Ovary (tissue), 9 donors: ENCODE measurements around the gene CHRM5. TPM values are rescaled to one million over a fixed set of nuclear protein-coding genes. Genes with fewer than 3 reads are reported as not detected.
"Not testable (repeated sequence)": the region's sequence is repeated elsewhere in the genome, so short reads cannot be mapped to it uniquely, and the experiment has no call there.

Experiments used
- DNase-seq, 5 donors: peaks; one replicate each; pipeline ENCODE4 v3.0.0-alpha.2; 2019 to 2020
- H3K27ac ChIP-seq, 2 donors: fragments of 200-600 bp; one replicate each; pipeline versions ENCODE4 v1.5.1 to v1.8.0; 2019 to 2022
- H3K27me3 ChIP-seq: fragments of 200-600 bp; one replicate; pipeline ENCODE4 v1.8.0; 2022
- H3K36me3 ChIP-seq: fragments of 200-600 bp; sonication (generic); one replicate; pipeline ENCODE4 v1.5.1; 2019
- H3K4me1 ChIP-seq: one replicate; pipeline ENCODE4 v1.8.1; 2013; ENCODE audit warnings: mild to moderate bottlenecking, moderate library complexity; ENCODE audit not compliant: insufficient read depth
- H3K4me3 ChIP-seq: fragments of 200-600 bp; sonication (generic); one replicate; pipeline ENCODE4 v1.5.1; 2017
- H3K9me3 ChIP-seq, 2 donors: fragments of 200-600 bp in 1 of 2; sonication (generic) in 1 of 2; one replicate each; pipeline versions ENCODE4 v1.5.1 to v1.8.1; 2013 to 2019; ENCODE audit warnings: mild to moderate bottlenecking in 1 of 2, moderate library complexity in 1 of 2
- EP300 ChIP-seq: sonication (generic); formaldehyde crosslinking; IDR thresholded peaks from one replicate; pipeline ENCODE4 v1.6.1; 2017; ENCODE audit warnings: antibody characterized with exemption
- POLR2A ChIP-seq: fragments of 450-650 bp; IDR thresholded peaks from one replicate; pipeline ENCODE4 v1.6.1; 2017; ENCODE audit warnings: antibody characterized with exemption, mild to moderate bottlenecking, moderate library complexity
- WGBS, 3 donors: extraction: QIAGEN DNeasy Blood & Tissue Kit in 1 of 3; methylation state at CpG; one replicate each; pipeline versions ENCODE4 v1.1.5 to v1.1.7; 2013 to 2017; 5-methylcytosine and 5-hydroxymethylcytosine counted together
- intact Hi-C, 4 donors: fragments of 100-400 bp; cut with DNase I; formaldehyde crosslinking; loops; one replicate each; pipeline versions ENCODE4 v1.11.0 to v1.15.1; 2022 to 2023
- polyA plus RNA-seq, 2 donors: library from polyadenylated mRNA; stranded (reverse); fragments of 200-250 nt in 1 of 2; fragments of 350-450 nt in 1 of 2; fragmentation: Illumina TruSeq in 1 of 2; extraction: RNeasy Lipid Tissue Mini Kit (QIAGEN cat#74804) in 1 of 2; gene quantifications; one replicate each; pipeline ENCODE4 v1.2.3, GENCODE V29; 2013 to 2014
- total RNA-seq, 7 donors: library from RNA; depleted of rRNA in 2 of 7; stranded (reverse); fragments of >200 nt in 2 of 7; fragmentation: NEBNext Ultra II Directional in 3 of 7; extraction: Animal tissue kit (Norgen Biotek cat#: 25700) in 3 of 7; gene quantifications; one replicate each; pipeline versions ENCODE4 v1.1.0 to v1.2.4, GENCODE V29; 2016 to 2023
- TF ChIP-seq, protein P1 (sequence below), 3 donors: fragments of 450-650 bp in 2 of 3; fragments of 200-600 bp in 1 of 3; IDR thresholded peaks; one replicate each; pipeline versions ENCODE4 v1.5.1 to v1.8.0; 2016 to 2022; ENCODE audit warnings: antibody characterized with exemption in 3 of 3, mild to moderate bottlenecking in 1 of 3
- donor health status: DM: no; HTN: no; CAD: no; lungs with moderate emphysema.
- donor health status: DM: no; HTN: no; CAD: no.
- donor health status: Bipolar disorder and iron deficiency.
- donor health status: DM: yes; HTN: yes; CAD: no.
- donor health status: DM: no; HTN: no; CAD: no.
- donor health status: DM: yes; HTN: yes; CAD: no.

CHRM5 gene
- total and polyA plus RNA-seq, 9 donors: 0.08 TPM; not detected in 8

DNA sequence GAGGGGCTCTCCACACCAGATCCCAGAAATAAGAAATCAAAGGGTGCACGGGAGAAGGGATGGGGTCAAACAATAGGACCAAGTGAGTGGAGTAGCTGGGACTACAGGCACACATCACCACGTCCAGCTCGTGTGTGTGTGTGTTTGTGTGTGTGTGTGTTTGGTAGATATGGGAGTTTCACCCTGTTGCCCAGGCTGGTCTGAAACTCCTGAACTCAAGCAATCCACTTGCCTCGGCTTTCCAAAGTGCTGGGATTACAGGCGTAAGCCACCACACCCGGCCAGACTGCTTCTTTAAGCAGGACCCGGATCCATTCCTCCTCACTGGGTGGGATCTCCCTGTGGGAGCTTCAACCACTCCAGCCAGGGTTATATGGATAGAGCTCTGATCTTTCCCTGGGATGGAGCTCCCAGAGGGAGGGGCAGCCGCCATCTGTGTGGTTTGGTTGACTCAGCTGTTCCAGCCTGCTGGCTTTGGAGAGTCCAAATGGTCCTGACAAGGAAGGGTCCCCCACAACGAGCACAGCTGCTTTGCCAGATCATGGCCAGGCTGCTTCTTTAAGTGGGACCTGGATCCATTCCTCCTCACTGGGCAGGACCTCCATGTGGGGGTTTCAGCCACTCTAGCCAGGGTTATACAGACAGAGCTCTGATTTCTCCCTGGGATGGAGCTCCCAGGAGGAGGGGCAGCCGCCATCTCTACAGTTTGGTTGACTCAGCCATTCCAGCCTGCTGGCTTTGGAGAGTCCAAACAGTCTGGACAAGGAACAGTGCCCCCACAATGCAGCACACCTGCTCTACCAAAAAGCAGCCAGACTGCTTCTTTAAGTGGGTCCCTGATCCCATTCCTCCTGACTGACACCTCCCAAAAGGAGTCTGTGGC lies 79.8 kb downstream of the CHRM5 start:
- intact Hi-C loops: no loop called here
- no peaks in the 10 kb centered on the region for H3K9me3 ChIP-seq
- no peaks in the 10 kb centered on the region for H3K36me3 ChIP-seq
- H3K27me3 ChIP-seq: no peaks in the 10 kb centered on the region
- H3K4me3 ChIP-seq: no peak overlapping the region
- WGBS, 3 donors: 61 to 68% (median 63%) methylated on average over 10 of the region's 10 CpGs
- DNase-seq: no peak
- no peak overlapping the region for H3K27ac ChIP-seq
- TF ChIP-seq POLR2A (no peak), EP300 (no peak)
- TF ChIP-seq, protein P1, sequence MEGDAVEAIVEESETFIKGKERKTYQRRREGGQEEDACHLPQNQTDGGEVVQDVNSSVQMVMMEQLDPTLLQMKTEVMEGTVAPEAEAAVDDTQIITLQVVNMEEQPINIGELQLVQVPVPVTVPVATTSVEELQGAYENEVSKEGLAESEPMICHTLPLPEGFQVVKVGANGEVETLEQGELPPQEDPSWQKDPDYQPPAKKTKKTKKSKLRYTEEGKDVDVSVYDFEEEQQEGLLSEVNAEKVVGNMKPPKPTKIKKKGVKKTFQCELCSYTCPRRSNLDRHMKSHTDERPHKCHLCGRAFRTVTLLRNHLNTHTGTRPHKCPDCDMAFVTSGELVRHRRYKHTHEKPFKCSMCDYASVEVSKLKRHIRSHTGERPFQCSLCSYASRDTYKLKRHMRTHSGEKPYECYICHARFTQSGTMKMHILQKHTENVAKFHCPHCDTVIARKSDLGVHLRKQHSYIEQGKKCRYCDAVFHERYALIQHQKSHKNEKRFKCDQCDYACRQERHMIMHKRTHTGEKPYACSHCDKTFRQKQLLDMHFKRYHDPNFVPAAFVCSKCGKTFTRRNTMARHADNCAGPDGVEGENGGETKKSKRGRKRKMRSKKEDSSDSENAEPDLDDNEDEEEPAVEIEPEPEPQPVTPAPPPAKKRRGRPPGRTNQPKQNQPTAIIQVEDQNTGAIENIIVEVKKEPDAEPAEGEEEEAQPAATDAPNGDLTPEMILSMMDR (IDR thresholded peaks at IDR 0.05): no peak
- H3K4me1 ChIP-seq: no peaks in the 10 kb centered on the region

DNA sequence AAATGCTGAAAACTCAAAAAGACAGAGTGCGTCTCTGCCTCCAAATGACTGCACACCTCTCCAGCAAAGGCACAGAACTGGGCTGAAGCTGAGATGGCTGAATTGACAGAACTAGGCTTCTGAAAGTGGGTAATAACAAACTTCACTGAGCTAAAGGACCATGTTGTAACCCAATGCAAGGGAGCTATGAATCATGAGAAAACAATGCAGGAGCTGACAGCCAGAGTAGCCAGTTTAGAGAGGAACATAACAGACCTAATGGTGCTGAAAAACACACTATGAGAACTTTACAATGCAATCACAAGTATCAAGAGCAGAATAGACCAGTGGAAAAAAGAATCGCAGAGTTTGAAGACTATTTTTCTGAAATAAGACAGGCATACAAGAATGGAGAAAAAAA lies 80.8 kb downstream of the CHRM5 start:
- intact Hi-C loops: no loop called here
- Histone ChIP-seq H3K9me3 (no peaks in the 10 kb centered on the region), H3K4me3 (no peak overlapping the region), H3K36me3 (no peaks in the 10 kb centered on the region), H3K4me1 (no peaks in the 10 kb centered on the region), H3K27me3 (no peaks in the 10 kb centered on the region), H3K27ac (no peak overlapping the region)
- TF ChIP-seq EP300 (no peak), POLR2A (no peak)
- TF ChIP-seq, protein P1 (IDR thresholded peaks at IDR 0.05): no peak
- DNase-seq: no peak
- WGBS, 3 donors: 98 to 99% (median 98%) methylated on average over 2 of the region's 2 CpGs

DNA sequence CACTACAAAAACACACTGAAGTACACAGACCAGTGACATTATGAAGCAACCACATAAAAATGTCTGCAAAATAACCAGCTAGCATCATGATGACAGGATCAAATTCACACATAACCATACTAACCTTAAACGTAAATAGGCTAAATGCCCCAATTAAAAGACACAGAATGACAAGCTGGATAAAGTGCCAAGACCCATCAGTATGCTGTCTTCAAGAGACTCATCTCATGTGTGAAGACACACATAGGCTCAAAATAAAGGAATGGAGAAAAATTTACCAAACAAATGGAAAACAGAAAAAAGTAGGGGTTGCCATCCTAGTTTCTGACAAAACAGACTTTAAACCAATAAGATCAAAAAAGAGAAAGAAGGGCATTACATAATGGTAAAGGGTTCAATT lies 82.1 kb downstream of the CHRM5 start:
- H3K4me1 ChIP-seq, H3K36me3 ChIP-seq, H3K27ac ChIP-seq, H3K4me3 ChIP-seq, intact Hi-C loops, H3K9me3 ChIP-seq, DNase-seq, H3K27me3 ChIP-seq: not testable (repeated sequence)
- 81 to 82% (median 82%) methylated on average over 1 of the region's 1 CpG for WGBS, 3 donors

DNA sequence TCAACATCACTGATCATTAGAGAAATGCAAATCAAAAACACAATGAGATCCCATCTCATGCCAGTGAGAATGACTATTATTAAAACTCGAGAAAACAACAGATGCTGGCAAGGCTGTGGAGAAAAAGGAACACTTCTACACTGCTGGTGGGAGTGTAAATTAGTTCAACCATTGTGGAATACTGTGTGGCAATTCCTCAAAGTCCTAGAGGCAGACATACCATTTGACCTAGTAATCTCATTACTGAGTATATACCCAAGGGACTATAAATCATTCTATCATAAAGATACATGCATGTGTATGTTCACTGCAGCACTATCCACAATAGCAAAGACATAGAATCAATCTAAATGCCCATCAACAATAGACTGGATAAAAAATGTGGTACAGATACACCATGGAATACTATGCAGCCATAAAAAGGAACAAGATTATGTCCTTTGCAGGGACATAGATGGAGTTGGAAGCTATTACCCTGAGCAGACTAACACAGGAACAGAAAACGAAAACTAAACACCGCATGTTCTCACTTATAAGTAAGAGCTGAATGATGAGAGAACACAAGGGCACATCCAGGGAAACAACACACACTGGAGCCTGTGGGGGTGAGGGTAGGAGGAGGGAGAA lies 85.9 kb downstream of the CHRM5 start:
- Histone ChIP-seq H3K4me1 (no peaks in the 10 kb centered on the region), H3K9me3 (no peaks in the 10 kb centered on the region), H3K27me3 (no peaks in the 10 kb centered on the region), H3K4me3 (no peak overlapping the region), H3K36me3 (no peaks in the 10 kb centered on the region), H3K27ac (no peak overlapping the region)
- 93 to 97% (median 95%) methylated on average over 3 of the region's 3 CpGs for WGBS, 3 donors
- TF ChIP-seq POLR2A: no peak
- no peak for TF ChIP-seq EP300
- TF ChIP-seq, protein P1 (IDR thresholded peaks at IDR 0.05): no peak
- no peak for DNase-seq
- intact Hi-C loops: no loop called here
